NCI-H146 treated with DMSO at 0.1 percent for 48 hours (cell line): ENCODE measurements around the gene RAB34.

Experiments used
- DNase-seq: peaks from one replicate; lab custom pipeline; 2025; ENCODE audit not compliant: unreplicated experiment; lab: John Stamatoyannopoulos, UW

Gene RAB34

DNA sequence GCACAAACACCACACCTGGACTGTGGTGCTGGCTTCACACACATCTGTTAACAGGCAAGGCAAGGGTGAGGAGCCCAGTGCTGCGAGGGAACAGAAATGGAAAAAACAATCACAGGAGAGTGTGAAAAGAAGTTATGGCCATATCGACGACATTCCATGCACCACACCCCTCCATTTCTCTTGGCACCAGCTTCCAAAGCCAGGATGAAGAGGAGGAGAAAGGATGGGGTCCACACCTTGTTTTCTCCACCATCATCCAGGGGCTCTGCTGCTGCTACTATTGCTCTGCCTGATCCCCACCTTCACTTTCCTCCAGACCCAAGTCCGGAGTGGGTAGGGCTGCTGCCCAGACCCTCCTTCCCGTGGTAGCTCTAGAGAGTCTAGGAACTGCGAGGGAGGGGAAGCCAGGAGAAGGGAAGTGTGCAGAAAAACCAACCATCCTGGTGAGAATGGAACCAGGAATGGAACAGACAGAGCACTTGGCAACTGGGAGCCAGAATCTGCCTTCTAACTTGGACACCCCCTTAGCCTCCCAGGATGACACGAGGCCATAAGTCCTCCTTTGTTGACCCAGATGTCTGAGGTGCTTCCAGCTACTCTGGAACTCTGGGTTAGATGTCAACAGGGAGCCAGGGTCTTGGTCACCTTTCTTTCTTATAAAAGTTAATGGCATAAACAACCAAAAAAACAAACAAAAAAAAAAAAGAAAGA is 4.8 kb downstream of the RAB34 start:
- DNase-seq: no peak

DNA sequence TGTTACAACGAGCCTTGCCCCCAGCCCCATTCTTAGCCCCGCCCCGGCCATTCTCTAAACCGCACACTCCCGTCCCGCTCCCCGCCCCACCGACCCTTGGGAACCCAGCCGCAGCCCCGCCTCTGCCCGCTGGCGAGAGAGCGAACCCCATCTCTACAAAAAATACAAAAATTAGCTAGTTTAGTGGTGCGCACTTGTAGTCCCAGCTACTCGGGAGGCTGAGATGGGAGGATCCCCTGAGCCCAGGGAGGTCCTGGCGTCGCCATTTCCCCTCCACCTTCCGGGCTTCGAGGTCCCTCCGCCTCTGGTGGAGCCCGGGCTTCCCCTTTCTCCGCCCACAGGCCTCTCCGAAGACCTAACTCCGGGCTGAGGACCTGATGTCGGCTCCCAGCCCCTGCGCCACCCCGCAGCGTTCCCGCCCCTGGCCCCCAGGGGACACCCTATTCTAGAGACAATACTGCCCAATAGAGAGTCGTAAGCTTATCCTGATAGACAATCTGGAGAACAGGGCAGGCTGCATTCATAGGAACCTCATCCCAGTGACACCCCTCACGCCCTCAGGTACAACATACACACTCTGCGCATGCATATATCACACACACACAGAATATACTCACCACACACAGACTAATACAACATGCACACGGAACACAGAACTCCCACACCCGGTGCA is 5.5 kb downstream of the RAB34 start:
- no peak for DNase-seq

DNA sequence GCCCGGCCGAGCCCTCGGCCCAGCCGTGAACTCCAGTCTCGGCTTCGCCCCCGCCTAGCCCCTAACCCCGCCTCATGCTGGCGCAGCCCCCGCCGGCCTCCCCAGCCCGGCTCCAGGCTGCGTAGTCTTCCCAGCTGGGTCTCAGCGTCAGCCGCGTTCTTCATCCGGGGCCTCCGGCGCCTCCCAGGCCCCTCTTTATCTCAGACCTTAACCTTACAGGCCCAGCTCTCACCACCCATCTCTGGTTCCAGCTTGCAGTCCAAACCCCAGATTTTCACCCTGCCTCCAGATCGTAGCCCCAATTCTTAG is 6.0 kb downstream of the RAB34 start, which contains the start of gene PROCA1:
Gene PROCA1 (minus strand): TSS at position 166 of the 309 bp plus-strand sequence. CDS start 228 bp downstream, outside the sequence.
- no peak for DNase-seq

DNA sequence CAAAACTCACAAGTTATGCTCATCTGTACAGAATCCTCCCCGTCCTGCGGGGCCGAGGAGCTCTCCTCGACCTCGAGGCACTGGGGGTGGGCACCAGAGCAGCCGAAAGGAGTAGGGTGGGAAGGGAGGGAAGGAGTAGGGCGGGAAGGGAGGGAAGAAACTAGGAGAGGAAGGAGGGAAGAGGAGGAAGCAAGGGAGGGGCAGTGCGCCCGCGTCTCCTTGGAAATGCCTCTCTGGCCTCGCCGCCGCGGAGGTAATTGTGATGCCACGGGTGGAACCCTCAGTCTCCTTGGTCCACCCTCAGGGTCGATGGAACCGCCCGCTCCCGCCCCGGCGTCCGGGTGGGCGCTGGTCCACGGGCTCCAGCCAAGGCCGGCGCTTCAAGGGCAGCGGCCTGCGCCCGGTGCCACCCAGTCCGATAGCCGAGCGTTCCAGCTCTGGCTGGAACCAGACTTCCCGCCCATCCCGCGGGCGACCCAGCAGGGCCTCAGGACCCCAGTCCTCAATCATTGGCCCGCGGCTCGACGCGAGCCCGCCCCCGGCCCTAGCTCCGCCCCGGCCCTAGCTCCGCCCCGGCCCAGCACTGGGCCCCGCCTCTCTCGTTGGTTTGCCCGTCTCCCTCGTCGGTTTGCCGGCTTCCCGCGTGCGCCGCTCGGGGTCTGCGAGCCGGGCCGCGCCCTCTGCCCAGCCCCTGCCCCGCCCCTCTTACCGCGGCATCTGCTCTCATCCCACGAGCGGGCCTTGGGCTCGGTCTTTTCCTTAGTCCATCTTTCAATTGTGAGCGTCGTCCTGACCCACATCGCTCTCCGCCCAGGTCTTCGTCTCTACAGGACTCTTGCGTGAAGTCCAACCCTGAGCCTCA is 6.6 kb downstream of the RAB34 start:
- DNase-seq: peak; percentile 73

DNA sequence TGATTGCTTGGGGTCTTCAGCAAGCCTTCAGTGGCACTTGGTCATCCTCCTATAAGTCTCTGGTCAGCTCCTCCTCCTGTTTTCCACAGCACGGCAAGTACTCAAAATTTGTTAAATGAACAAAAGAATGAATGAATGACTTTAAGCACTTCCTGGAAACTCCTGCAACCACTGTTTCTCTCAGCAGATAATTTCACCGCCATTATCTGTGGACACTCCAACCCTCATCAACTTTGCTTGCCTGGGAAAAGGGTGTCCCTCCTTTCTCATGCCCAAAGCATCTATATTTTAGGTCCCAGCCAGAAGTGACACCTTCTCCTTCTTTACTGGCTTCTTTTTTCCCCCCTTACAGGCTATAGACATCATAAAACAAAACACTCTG is 10.3 kb downstream of the RAB34 start:
- DNase-seq: no peak

DNA sequence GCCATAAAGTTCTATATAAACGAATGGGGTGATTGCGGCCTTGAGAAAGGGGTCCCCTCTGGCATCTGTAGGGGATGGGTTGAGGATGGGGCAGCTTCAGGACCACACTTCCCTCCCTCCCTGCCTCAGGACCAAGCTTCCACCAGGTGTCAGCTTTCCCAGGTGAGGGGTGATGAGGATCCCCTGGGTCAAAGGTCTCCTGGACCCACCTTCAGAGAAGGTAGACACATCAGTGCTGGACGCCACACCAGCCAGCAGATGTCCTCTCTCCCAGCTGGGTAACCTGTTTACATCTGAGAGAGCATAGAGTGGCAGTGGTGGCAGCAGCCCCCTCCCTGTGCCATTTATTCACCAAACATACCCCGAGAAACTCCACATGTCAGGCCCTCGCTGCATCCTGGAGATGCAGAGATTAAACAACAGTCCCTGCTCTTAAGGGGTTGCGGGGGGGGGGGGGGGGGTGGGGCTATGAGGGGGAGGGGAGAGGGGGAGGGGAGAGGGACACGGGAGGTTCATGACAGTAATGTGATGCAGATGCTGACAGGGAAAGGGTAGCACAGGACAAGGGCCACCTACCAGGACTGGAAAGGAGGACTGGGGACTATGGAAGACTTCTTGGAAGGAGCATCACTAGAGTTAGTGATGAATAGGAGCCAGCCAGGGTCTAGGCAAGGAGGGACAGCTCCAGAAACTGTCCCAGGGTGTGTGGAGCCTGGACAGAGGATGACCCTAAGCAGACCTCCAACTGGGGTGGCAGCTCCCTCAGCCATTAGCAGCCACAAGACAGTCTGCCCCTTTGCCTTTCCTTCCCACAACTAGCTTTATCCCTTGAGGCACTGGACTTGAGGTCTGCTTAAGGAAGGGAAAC is 11.0 kb downstream of the RAB34 start:
- no peak for DNase-seq

DNA sequence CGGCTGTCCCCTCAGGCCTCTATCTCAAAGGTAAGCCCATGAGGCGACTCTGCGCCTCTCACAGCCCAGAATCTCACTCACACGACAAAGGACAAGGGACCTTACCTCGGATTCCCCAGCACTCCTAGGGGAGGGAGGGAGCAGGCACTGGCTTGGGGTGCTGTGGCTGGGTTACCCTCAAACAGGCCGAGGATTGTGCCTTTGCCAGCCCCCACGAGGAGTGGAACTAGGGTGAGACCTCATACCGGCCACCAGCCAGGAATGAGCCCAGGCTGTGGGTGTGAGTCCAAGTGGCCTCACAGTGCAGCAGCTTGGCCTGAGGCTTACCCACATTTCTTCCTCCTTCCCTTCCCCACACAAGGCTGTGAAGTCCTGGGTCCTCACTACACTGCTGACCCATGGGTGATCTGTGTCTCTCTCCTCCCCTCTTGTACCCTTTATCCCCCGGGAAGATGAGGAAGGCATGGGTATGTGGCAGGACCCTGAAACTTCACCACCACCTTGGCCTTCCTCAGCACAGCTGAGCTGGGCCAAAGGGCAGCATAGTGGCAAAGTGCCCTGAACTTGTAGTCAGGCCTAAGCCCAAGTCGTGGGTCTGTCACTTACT is 11.8 kb downstream of the RAB34 start:
- no peak for DNase-seq

DNA sequence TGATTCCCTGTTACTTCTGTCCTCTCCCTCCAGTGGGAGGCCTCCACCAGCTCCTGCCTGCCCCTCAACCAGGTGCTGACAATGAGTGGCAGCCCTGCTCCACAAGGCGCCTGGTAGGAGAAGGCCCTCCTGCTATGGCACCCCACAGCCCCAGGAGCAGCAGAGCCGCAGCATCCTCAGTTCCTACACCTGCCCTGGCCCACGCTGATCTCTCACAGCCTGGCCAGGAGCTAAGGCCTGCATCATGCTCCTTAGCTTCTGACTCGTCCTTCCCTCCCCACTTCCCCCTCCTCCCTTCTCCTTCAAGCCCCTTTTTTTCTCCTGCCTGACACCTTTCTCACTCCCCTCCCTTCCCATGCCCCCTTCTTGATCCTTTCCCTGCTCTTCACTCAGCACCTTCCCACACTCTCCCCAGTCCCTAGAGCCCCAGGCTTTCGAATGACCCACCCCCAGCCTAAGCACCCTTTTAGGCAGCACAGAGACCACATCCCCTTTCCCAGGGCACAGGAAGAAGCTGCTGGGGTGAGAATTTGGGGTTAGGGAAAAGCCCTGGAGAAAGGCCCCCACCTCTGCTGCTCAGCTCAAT is 12.5 kb downstream of the RAB34 start:
- DNase-seq: no peak

DNA sequence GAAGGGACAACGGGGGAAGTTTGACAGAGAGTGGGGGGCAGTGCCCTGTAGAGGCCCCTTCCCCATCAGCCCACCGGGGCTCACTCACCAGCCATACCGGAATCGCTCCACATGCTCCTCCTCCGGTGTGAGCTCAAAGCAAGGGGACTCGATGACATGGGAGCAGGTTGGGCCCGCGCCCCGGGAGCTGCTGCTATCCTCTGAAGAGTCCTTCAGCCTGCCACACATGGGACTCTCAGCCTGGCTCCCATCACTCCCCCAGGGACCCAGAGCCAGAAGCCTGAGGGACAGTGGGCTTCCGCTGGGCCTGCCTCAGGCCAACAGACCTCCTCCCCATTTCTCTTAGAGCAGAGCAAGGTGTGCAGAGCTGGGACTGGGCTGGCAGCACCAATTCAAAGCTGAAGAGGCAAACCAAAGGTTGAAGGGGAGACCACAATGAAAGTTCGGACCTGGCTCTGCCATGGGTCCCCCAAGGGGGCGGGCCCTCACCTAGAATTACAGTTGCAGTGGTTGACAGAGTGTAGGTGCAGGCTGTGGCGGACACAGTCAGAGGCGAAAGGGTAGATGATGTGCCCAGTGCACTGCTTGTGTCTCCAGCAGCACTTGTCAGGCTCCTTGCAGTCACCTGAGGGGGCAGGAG is 13.3 kb downstream of the RAB34 start:
- DNase-seq: no peak

DNA sequence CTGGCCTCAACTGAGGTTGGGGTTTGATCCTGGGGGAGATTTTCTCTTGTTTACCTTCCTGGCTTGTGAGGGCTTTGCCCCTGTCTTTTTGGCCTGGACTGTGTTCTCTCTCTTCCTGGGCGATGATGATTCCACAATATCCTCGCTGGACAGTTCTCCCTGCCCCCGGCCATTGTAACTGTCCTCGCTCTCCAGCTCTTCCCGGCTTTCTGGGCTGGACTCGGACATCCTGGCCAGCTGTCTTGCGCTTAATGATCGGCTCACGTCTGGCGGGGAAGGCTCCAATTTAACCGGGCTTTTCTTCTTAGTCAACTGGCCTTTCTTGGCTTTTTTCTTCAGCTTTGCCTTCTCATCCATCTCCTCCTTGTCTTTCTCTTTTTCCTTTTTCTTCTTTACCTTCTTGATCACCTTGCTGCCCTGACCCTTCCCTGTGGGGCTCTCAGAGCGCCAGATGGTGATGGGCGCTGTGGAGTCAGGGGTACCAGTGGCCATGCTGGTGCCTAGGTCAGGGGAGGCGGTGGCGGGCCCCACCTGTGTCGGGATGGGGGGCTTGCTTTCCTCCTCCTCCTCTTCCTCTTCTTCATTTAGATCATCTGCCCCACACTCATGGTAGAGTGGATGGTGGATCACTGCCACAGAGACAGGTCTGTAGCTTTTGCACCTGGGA is 14.0 kb downstream of the RAB34 start:
- no peak for DNase-seq

DNA sequence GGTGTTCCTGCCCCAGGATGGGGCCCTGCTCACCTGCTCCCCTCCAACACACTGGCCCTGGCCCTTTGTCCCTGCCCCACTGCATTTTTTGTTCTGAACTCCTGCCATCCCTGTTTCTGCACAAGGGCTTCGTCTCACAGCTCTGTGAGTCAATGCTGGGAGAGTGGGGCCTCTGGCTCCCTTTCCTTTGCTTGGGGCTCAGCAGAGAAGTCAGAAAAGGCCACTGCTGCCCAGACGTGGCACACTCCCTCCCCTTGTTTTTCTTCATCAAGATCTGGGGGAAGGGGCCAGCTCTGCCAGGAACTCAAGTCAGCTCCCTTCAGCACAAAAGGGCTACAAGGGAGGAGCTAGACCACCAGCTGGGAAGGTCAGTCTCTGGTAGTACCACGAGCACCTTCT is 14.9 kb downstream of the RAB34 start:
- no peak for DNase-seq

DNA sequence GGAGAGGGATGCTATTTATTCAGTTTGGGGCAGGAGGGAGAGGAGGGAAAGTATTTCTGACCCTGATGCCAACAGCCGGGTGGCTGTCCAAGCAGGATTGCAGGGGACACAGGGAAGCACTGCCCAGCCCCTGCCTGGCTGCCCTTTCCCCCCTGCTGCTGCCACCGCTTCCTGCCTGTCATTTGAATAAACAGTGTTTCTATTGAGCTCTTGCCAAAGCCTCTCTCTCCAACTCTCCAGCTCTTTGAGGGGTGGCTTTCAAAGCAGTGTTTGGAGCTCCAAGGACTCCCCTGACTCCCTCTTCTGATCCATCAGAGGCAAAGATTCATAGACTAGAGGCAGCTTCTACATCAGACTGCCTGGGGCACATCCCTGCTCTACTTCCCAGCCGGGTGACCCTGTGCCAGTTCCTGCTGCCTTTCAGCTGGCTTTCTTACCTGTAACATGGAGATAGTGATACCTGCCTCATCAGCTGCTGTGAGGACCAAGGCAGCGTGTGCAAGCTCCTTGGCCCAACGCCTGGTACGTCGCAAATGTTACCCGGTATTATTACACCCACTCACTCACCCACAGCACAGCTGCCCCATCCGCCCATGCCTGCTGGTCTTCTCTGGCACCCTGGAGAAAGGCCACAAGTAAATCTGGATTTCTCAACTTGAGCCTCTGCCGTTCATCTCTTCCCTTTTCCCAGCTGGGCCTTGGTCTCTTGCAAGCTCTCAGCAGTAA is 15.5 kb downstream of the RAB34 start:
- no peak for DNase-seq

DNA sequence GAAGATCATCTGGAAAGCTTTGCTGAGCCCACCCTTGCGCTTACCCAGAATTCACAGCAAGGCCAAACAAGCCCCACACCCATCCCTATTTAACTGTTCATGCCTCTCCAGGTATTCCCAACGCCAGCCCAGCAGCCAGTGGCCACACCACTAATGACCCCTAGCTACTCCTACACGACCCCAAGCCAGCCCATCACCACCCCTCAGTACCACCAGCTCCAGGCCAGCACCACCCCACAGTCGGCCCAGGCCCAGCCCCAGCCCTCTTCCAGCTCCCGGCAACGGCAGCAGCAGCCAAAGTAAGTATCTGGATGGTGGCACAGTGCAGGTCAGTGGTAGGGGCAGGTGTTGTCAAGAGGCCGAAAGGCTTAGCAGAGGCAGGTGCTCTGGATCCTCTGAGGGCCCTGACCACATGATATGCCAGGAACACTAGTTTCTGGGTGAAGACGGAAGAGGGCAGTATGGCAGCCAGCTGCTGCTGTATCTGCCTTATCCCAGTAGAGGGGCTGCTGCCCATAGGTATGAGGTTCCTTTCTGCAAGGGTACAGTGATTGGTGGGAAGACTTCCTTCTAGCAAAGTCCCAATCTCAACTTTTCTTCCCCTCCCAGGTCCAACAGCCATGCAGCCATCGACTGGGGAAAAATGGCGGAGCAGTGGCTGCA is 16.7 kb downstream of the RAB34 start:
- no peak for DNase-seq

DNA sequence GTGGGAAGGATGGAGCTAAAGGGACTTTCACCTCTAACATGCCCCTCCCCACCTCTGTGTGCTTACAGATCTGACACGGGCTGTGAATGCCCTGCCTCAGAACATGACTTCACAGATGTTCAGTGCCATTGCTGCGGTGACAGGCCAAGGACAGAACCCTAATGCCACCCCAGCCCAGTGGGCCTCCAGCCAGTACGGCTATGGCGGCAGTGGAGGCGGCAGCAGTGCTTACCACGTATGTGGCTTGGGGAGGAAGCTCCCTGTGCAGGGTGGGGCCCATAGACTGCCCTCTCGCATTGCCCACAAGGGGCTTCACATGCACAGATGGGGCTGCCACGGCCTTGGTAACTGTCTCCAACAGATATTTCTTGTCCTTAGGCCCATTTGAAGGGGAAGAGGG is 17.4 kb downstream of the RAB34 start:
- DNase-seq: no peak

DNA sequence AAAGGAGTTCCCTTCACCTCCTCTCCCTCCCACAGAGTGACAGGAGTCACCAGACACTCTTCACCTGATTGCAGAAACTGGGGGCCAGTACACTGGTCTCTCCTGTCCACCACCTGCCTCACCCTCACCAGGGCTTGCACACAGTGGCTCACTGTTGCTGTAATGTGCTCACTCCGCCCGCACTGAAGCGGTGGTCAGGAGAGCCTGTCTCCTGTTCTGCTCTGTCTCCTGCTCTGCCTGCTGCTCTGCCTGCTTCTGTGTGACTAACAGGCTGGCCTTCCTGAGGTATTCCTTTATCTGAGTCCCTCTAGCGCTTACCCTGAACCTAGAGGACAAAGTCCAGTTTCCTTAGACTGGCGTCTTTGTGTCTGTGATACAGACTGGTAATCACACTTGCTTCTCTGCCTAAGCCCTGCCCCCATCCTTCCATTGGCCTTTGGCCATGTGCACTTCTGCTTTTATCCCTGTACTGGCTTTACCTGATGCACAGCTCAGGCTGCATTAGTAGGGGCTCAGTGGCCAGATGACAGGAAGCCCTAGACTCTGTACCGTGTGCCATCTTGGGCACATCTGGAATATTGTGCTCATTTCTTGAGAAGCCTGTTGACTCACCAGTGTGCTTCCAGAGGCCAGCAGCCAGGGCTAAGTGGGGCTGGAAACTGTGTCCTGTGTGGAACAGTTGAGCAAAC is 19.3 kb downstream of the RAB34 start:
- no peak for DNase-seq

DNA sequence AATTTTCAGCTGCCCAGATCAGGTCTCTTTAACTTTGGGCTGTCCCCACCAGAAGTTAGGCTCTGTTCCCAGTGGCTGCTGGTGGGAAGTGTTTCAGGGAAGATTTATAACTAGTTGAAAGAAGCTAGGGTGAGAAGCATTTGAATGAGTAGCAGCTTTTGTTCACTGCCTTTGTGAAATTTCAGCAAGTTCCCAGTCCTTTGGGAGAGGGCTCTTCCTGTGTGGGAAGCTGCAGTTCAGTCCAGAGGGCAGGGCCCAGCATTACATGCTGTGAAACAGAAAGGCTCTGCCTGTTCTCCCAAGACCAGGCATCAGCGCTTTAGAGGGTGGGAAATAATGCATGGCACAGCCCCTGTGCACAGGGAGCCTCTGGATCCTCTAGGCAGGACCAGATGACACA is 23.8 kb downstream of the RAB34 start:
- no peak for DNase-seq

DNA sequence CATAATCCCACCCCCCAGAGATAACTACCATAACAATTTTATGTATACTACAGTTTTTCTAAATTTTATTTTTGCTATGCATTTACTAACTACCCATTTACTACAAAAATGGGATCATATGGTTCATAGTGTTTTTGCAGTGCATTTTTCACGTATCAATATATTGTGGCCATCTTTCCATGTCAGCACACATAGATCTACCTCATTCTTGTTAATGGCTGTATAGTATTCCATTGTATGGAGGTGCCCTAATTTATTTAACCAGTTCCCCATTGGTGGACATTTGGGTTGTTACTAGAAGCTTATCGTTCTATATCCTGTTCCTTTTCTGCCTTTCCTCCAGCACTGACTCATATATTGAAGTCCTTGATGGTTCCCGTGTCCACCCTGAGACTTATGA is 28.7 kb downstream of the RAB34 start:
- no peak for DNase-seq

DNA sequence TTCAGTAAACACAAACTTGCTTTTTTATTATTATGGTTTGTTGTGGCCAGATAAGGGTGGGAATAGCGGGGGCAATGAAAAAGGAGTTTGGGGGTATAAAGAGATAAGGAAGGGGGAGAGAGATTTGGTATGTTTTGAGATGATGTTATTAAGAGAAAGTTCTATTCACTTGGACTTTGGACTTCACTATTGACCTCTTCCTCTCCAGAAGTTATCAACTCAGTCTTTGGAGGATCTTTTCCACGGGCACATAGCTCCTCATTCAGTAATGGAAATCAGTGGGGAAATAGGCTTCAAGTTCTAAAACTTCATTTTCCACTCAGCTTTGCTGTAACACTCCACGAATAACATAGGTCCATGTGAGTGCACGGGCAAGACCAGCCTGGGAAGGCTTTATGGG is 29.2 kb downstream of the RAB34 start:
- no peak for DNase-seq
